Psoas muscle (tissue), 8 donors: ENCODE results near the gene GAB2. TPM values are rescaled to one million over a fixed set of nuclear protein-coding genes. Genes with fewer than 3 reads are reported as not detected.

ENCODE experiments used
- ATAC-seq, 4 donors: fragments of 200-7000 bp; cut with Tn5 transposase; one replicate each; pipeline ENCODE4 v1.9.1; 2020; ENCODE audit warnings: moderate library complexity in 3 of 4, mild to moderate bottlenecking in 2 of 4
- DNase-seq, 2 donors: peaks; one replicate each; pipeline ENCODE4 v3.0.0-alpha.2; 2020
- H3K27ac ChIP-seq: fragments of 200-600 bp; one replicate; pipeline ENCODE4 v1.8.0; 2022
- H3K27me3 ChIP-seq, 3 donors: fragments of 200-600 bp in 1 of 3; one replicate each; pipeline versions ENCODE4 v1.6.1 to v1.8.0; 2013 to 2022; ENCODE audit warnings: low read length in 2 of 3, mild to moderate bottlenecking in 2 of 3, moderate library complexity in 1 of 3; ENCODE audit not compliant: insufficient read depth in 3 of 3
- H3K36me3 ChIP-seq, 2 donors: fragments of 200-600 bp in 1 of 2; one replicate each; pipeline versions ENCODE4 v1.6.1 to v1.8.0; 2013 to 2022; ENCODE audit warnings: low read depth in 1 of 2, mild to moderate bottlenecking in 1 of 2, moderate library complexity in 1 of 2; ENCODE audit not compliant: insufficient read depth in 1 of 2
- H3K4me1 ChIP-seq: fragments of 200-600 bp; one replicate; pipeline ENCODE4 v1.8.0; 2022
- H3K4me3 ChIP-seq: fragments of 200-600 bp; one replicate; pipeline ENCODE4 v1.8.0; 2022; ENCODE audit warnings: mild to moderate bottlenecking
- H3K9me3 ChIP-seq: fragments of 200-600 bp; one replicate; pipeline ENCODE4 v1.8.0; 2022
- CTCF ChIP-seq: fragments of 200-600 bp; IDR thresholded peaks from one replicate; pipeline ENCODE4 v1.8.0; 2022; ENCODE audit warnings: antibody characterized with exemption
- WGBS, 3 donors: extraction: QIAGEN DNeasy Blood & Tissue Kit; methylation state at CpG; one replicate each; pipeline versions ENCODE4 v1.1.6 to v1.1.7; 2013; 5-methylcytosine and 5-hydroxymethylcytosine counted together
- intact Hi-C, 2 donors: fragments of 100-400 bp; cut with DNase I; formaldehyde crosslinking; loops; one replicate each; pipeline versions ENCODE4 v1.11.0 to v1.14.2; 2022
- polyA plus RNA-seq, 3 donors: library from polyadenylated mRNA; stranded (reverse); fragments of 200-250 nt; gene quantifications; one replicate each; pipeline ENCODE4 v1.2.3, GENCODE V29; 2013
- total RNA-seq, 4 donors: library from RNA; stranded (reverse); fragmentation: NEBNext Ultra II Directional in 2 of 4; extraction: Animal tissue kit (Norgen Biotek cat#: 25700) in 2 of 4; gene quantifications; one replicate each; pipeline versions ENCODE4 v1.2.1 to v1.2.4, GENCODE V29; 2021 to 2023
- donor health status: healthy with polysubstance abuse.
- donor health status: DM: no; HTN: no; CAD: no; lungs with moderate emphysema.
- donor health status: Bipolar disorder and iron deficiency.
- donor health status: healthy.
- donor health status: DM: yes; HTN: yes; CAD: no.
- donor health status: DM: no; HTN: no; CAD: no.
- donor health status: DM: no; HTN: no; CAD: no.
- donor health status: DM: yes; HTN: yes; CAD: no.

GAB2 gene
- total and polyA plus RNA-seq, 7 donors: 2.7 to 6.3 (median 4.7) TPM

GRCh38 chr11:78429209-78429608 is 11.6 kb upstream of the GAB2 start:
- H3K4me3 ChIP-seq: no peak overlapping the region
- no peaks in the 10 kb centered on the region for H3K9me3 ChIP-seq
- peaks cover 0 to 7% of the 10 kb centered on the region in 2 donors for H3K36me3 ChIP-seq
- no peak for TF ChIP-seq CTCF
- no peak for DNase-seq
- intact Hi-C loops: loop anchor here (5.0 to 10.0 kb wide), 3 partner anchors 204 to 284 kb away; no protein-coding TSS in a partner anchor
- H3K27me3 ChIP-seq: no peaks in the 10 kb centered on the region
- ATAC-seq: no peak
- no peaks in the 10 kb centered on the region for H3K4me1 ChIP-seq
- no peak overlapping the region for H3K27ac ChIP-seq

DNA sequence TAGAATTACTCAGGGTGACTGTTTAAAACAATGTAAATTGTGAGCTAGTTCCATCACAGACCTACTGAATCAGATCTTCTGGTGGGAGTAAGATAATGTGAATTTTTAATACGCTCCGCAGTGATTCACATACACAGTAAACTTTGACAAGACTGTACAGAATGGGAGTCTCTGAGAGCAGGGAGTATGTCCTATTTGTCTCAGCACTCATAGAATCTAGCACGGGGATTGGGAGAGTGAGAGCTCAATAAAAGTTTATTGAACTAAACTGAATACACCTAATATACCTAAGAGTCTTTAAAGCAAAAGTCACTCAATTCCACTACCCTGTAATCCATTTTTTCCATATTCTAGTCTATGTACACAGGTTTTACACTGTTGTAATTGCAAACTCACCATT is 11.2 kb upstream of the GAB2 start:
- Histone ChIP-seq H3K4me1 (no peaks in the 10 kb centered on the region), H3K27me3 (no peaks in the 10 kb centered on the region), H3K36me3 (peaks cover 0 to 7% of the 10 kb centered on the region in 2 donors), H3K9me3 (no peaks in the 10 kb centered on the region), H3K4me3 (no peak overlapping the region), H3K27ac (no peak overlapping the region)
- DNase-seq: no peak
- no peak for TF ChIP-seq CTCF
- 89 to 93% (median 89%) methylated on average over 3 of the region's 3 CpGs for WGBS, 3 donors
- intact Hi-C loops: loop anchor here (5.0 to 10.0 kb wide), 3 partner anchors 204 to 284 kb away; no protein-coding TSS in a partner anchor
- ATAC-seq: no peak

GRCh38 chr11:78428266-78428636 is 10.6 kb upstream of the GAB2 start:
- Histone ChIP-seq H3K4me3 (no peak overlapping the region), H3K9me3 (no peaks in the 10 kb centered on the region), H3K27ac (no peak overlapping the region), H3K36me3 (peaks cover 0 to 7% of the 10 kb centered on the region in 2 donors), H3K27me3 (no peaks in the 10 kb centered on the region), H3K4me1 (no peaks in the 10 kb centered on the region)
- no peak for DNase-seq
- intact Hi-C loops: loop anchor here (5.0 to 10.0 kb wide), 3 partner anchors 203 to 283 kb away; no protein-coding TSS in a partner anchor
- ATAC-seq: no peak
- no peak for TF ChIP-seq CTCF

DNA sequence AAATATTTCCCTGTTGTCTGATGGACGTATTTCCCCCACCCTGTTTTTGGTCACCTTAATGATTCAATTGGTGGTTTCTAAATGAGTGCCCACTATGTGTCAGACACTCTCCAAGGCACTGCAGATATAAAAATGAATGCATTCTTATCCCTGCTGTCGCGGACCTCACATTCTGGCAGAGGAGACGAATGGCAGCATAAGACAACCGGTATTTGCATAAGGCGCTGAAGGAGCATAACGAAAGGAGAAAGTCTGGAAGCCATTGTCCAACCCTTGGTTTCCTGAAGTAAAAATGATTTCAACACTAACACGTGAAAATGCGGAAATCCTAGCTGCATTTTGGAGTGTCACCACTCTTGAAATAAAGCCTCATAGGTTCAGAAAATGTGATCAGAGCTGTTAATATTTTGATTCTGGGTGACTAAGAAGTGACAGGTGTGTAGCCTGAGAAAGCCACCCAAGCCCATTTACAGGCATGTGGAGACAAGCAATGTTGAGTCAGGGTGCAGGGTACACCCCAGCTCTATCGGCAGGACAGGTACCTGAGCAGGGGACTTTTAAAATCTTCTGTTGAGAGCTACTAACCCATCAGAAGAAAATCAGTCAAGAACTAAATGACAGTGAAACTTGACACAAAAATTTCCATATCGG is 10.1 kb upstream of the GAB2 start:
- Histone ChIP-seq H3K27ac (no peak overlapping the region), H3K4me1 (no peaks in the 10 kb centered on the region), H3K9me3 (no peaks in the 10 kb centered on the region), H3K36me3 (peaks cover 0 to 7% of the 10 kb centered on the region in 2 donors), H3K27me3 (no peaks in the 10 kb centered on the region), H3K4me3 (no peak overlapping the region)
- DNase-seq (no peak), ATAC-seq (no peak)
- no peak for TF ChIP-seq CTCF
- 71 to 83% (median 74%) methylated on average over 11 of the region's 11 CpGs for WGBS, 3 donors
- intact Hi-C loops: loop anchor here (5.0 to 10.0 kb wide), 3 partner anchors 203 to 283 kb away; no protein-coding TSS in a partner anchor

DNA sequence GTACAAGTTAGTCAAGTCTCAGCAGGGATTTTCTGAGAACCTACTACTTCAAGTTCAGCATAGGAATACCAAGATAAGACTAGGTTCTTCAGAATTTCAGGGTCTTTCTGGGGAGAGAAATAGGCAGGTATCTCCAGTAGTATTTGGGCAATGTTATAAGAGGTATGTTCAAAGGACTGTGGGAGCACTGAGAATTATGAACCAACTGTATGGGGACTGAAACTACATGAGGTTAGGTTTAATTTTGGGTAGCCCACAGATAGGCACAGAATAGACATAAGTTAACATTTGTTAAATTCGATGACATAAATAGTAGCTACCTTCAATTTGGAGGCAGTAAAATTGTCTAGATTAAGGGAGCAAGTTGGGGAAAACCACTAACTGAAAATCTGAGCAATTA is 9.2 kb upstream of the GAB2 start:
- no peak for TF ChIP-seq CTCF
- Histone ChIP-seq H3K4me3 (no peak overlapping the region), H3K9me3 (no peaks in the 10 kb centered on the region), H3K27ac (no peak overlapping the region), H3K27me3 (no peaks in the 10 kb centered on the region), H3K36me3 (peaks cover 0 to 7% of the 10 kb centered on the region in 2 donors), H3K4me1 (no peaks in the 10 kb centered on the region)
- 93% methylated on average over 1 of the region's 1 CpG for WGBS, 3 donors
- intact Hi-C loops: loop anchor here (5.0 to 10.0 kb wide), 3 partner anchors 202 to 282 kb away; no protein-coding TSS in a partner anchor
- ATAC-seq (no peak), DNase-seq (no peak)
